ENCODE measurements around the gene NPPB. TPM values are rescaled to one million over a fixed set of nuclear protein-coding genes. Genes with fewer than 3 reads are reported as not detected.

Gene NPPB
- total RNA-seq, 2 experiments from 2014 or later, result not detected

- H3K36me3 ChIP-seq (ENCODE audit: insufficient read depth, low read length), result no peaks in the 10 kb centered on the region
- intact Hi-C loops (cut with micrococcal nuclease; ENCODE audit: unreplicated experiment), result no loop called here
Measured at GRCh38 chr1:11873395-11874257, 14.9 kb upstream of the NPPB start.

GRCh38 chr1:11872545-11872944 is 13.8 kb upstream of the NPPB start:
- intact Hi-C loops (cut with micrococcal nuclease; ENCODE audit: unreplicated experiment), result no loop called here
- Histone ChIP-seq H3K4me1 (ENCODE audit: insufficient read depth, low read length, poor library complexity, severe bottlenecking) (no peaks in the 10 kb centered on the region), H3K4me2 (ENCODE audit: low read length) (no peak overlapping the region), H4K20me1 (ENCODE audit: insufficient read depth, low read length) (no peaks in the 10 kb centered on the region), H2AFZ (ENCODE audit: low read length) (no peak overlapping the region), H3K9me3 (ENCODE audit: low read length) (no peaks in the 10 kb centered on the region), H3K79me2 (ENCODE audit: insufficient read depth, low read depth, low read length) (no peaks in the 10 kb centered on the region), H3K9me2 (ENCODE audit: insufficient read depth, low read length) (no peaks in the 10 kb centered on the region), H3K4me3 (ENCODE audit: low read depth, low read length, poor library complexity, severe bottlenecking) (no peak overlapping the region), H3K36me3 (ENCODE audit: insufficient read depth, low read length) (no peaks in the 10 kb centered on the region), H3K27ac (ENCODE audit: low read depth, low read length, poor library complexity, severe bottlenecking) (no peak overlapping the region)
- BruUV-seq (replicated peaks), result no TSS peak
- no peak for TF ChIP-seq CTCF (conservative IDR thresholded peaks at IDR 0.05; ENCODE audit: low read length)
- POLR2A ChIA-PET, result interaction anchor here (0.6 kb wide), 1 partner anchor 74 kb away, joined by 6 read pairs; no protein-coding TSS in a partner anchor
- CTCF ChIA-PET (ENCODE audit: unreplicated experiment), result no interaction called here
- DNase-seq (ENCODE audit: low spot score), result no peak

More at GRCh38 chr1:11873395-11874257, 14.9 kb upstream of the NPPB start:
- H3K9me2 ChIP-seq (ENCODE audit: insufficient read depth, low read length), result no peaks in the 10 kb centered on the region
- H3K79me2 ChIP-seq (ENCODE audit: insufficient read depth, low read depth, low read length), result no peaks in the 10 kb centered on the region
- H3K4me1 ChIP-seq (ENCODE audit: insufficient read depth, low read length, poor library complexity, severe bottlenecking), result no peaks in the 10 kb centered on the region
- no peak overlapping the region for H2AFZ ChIP-seq (ENCODE audit: low read length)
- H3K4me3 ChIP-seq (ENCODE audit: low read depth, low read length, poor library complexity, severe bottlenecking), result no peak overlapping the region
- POLR2A ChIA-PET, result interaction anchor here (0.7 kb wide), 1 partner anchor 1309 kb away, joined by 5 read pairs; no protein-coding TSS in a partner anchor
- no peak overlapping the region for H3K4me2 ChIP-seq (ENCODE audit: low read length)
- no peak for TF ChIP-seq CTCF (conservative IDR thresholded peaks at IDR 0.05; ENCODE audit: low read length)
- no peak for TF ChIP-seq EZH2phosphoT487 (IDR thresholded peaks at IDR 0.05; ENCODE audit: borderline replicate concordance, low read depth, low read length)
- CTCF ChIA-PET (ENCODE audit: unreplicated experiment), result no interaction called here
- no peak overlapping the region for H3K27ac ChIP-seq (ENCODE audit: low read depth, low read length, poor library complexity, severe bottlenecking)
- no peaks in the 10 kb centered on the region for H4K20me1 ChIP-seq (ENCODE audit: insufficient read depth, low read length)
- no peaks in the 10 kb centered on the region for H3K9me3 ChIP-seq (ENCODE audit: low read length)
- DNase-seq (ENCODE audit: low spot score), result no peak
- BruUV-seq (replicated peaks), result no TSS peak

- POLR2A ChIA-PET, result interaction anchor here (0.6 kb wide), 1 partner anchor 13 kb away, joined by 3 read pairs; no protein-coding TSS in a partner anchor
- no peak for DNase-seq (ENCODE audit: low spot score)
- Histone ChIP-seq H3K4me3 (ENCODE audit: low read depth, low read length, poor library complexity, severe bottlenecking) (no peak overlapping the region), H2AFZ (ENCODE audit: low read length) (no peak overlapping the region), H3K4me1 (ENCODE audit: insufficient read depth, low read length, poor library complexity, severe bottlenecking) (no peaks in the 10 kb centered on the region), H4K20me1 (ENCODE audit: insufficient read depth, low read length) (no peaks in the 10 kb centered on the region), H3K27ac (ENCODE audit: low read depth, low read length, poor library complexity, severe bottlenecking) (no peak overlapping the region), H3K79me2 (ENCODE audit: insufficient read depth, low read depth, low read length) (no peaks in the 10 kb centered on the region), H3K9me3 (ENCODE audit: low read length) (no peaks in the 10 kb centered on the region), H3K4me2 (ENCODE audit: low read length) (no peak overlapping the region), H3K36me3 (ENCODE audit: insufficient read depth, low read length) (no peaks in the 10 kb centered on the region), H3K9me2 (ENCODE audit: insufficient read depth, low read length) (no peaks in the 10 kb centered on the region)
- CTCF ChIA-PET (ENCODE audit: unreplicated experiment), result interaction anchor here (0.9 kb wide), 1 partner anchor 97 kb away, joined by 3 read pairs; no protein-coding TSS in a partner anchor
- intact Hi-C loops (cut with micrococcal nuclease; ENCODE audit: unreplicated experiment), result no loop called here
- TF ChIP-seq EZH2phosphoT487 (IDR thresholded peaks at IDR 0.05; ENCODE audit: borderline replicate concordance, low read depth, low read length) (no peak), CTCF (conservative IDR thresholded peaks at IDR 0.05; ENCODE audit: low read length) (no peak)
- BruUV-seq (replicated peaks), result no TSS peak
Measured at GRCh38 chr1:11869650-11870207, 11.0 kb upstream of the NPPB start.

All from OCI-LY7 (cell line).